D341Med (cell line): Measurements from ENCODE around the gene LLPH.

ENCODE experiments used
- DNase-seq: peaks from one replicate; pipeline ENCODE4 v3.0.0; 2012; ENCODE audit warnings: low spot score

LLPH gene

DNA sequence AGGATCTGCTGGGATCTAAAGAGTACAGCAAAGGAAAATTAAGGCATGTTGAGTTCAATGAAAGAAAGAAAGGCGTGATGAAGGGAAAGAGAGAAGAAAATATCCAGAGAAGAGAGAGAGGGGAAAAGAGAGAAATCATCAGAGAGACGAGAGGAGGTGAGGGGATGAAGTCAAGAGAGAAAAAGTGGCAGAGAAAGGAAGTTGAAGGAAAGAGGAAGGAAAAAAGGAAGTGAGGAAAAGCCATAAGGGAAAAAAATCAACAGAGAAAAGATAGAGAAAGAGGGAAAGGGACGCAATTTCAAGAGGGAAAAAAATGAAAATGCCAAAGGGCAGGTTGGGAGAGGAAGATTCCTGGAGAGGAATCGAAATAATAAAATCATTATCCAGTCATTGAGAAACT is 40.4 kb downstream of the LLPH start:
- no peak for DNase-seq

DNA sequence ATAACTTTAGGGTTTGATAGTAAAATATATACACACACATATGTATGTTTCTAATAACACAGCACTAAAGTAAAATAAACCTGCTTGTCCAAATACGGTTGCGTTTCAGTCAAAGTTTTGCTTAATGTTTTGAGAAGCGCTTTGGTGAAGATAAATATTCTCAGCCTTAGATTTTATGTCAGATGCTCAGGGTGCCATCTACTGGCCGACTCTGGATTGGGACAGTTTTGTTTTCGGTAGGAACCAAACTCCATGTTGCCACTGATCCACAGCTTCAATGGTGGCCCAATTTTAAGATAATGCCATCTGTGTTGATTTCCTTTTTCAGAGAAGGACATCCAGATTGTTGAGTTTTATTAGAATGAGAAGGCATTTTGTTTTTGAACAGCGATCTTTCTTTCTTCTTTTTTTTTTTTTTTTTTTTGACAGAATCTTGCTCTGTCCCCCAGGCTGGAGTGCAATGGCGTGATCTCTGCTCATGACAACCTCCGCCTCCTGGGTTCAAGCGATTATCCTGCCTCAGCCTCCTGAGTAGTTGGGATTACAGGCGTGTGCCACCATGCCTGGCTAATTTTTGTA is 43.1 kb downstream of the LLPH start:
- DNase-seq, result peak; percentile 66

DNA sequence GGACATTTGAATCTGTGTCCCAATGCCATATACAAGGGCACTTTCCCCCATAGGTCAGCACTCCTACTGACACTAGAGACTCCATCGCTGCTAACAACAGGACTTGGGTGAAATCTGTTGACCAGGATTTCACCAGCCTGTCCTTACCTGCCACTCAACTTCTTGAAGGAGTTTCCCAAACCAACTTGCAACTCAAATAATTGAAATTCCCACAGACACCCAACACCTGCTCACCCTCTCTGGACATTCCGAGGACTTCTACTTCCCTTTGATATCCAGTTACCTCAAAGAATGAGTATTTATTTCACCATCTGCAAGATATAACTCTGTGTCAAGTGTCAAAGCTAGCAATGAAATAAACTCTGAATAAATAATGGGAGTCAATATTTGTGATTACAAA is 44.6 kb downstream of the LLPH start:
- no peak for DNase-seq

DNA sequence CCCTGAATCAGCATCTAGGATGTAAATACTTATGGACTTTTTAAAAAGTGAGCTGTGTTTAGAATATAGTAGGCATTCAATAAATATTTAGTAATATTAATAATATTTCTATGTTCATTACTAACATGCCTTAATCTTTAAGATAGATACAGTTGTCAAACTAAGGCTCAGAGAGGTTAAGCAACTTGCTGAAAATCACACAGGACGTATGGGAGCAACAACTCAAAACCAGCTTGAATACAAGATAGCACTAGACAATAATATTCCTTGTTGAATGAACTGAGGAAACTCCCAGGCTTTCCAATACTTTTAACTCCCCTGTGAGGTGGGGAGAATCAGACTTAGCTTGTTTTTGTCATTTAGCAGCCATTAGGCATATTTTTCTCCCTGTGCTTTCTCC is 45.3 kb downstream of the LLPH start:
- DNase-seq, result no peak

DNA sequence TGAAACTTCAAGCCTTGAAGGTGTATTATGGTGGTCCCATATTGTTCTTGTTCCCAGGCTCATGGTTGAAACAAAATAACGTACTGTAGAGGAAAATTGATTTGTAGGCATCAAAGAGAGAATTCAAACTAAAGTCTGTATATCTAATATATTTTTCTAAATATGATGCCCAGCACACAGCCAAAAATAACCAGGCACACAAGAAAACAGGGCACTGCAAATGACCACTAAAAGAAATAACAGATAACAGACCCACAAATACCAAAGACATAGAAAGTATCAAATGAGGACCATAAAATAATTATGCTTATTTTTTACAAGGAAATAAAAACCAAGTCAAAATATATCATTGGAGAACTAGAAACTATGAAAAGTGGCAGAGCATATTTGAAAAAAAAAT is 46.8 kb downstream of the LLPH start:
- DNase-seq, result no peak

DNA sequence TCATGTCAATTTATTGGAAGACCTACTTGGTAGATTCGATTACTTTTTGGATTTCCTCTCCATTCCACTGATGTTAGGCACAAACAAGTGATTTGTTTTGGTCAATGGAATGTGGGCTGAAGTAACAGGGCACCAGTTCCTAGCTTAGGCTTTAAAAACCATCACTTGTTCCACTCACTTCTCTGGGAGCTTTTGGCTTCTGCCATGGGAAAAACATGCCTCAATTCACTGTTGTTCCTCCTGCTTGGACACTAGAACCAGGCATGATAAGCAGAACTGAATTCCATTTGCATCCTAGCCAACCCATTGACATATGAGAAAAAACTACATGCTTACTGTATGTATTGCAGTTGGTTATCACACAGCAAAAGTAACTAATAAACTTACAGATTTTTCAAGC is 47.8 kb downstream of the LLPH start:
- no peak for DNase-seq

DNA sequence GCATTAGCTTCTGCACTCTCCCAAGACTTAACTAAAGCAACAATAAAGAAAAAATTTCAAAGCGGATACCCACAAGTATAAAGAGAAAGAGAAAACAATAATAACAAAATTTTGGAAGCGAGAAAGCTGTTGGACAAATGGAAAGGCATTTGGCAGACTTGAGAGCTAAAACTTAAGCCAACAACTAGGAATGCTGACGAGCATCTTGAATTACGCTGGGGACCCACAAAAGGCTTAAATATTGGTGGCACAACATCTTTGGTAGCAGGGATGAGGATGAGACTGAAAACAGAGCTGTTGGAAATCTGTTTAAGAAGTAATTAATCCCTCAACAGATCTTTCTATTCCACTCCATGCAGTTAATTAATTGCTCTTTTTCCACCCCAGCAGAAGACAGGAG is 49.8 kb downstream of the LLPH start:
- DNase-seq, result no peak

DNA sequence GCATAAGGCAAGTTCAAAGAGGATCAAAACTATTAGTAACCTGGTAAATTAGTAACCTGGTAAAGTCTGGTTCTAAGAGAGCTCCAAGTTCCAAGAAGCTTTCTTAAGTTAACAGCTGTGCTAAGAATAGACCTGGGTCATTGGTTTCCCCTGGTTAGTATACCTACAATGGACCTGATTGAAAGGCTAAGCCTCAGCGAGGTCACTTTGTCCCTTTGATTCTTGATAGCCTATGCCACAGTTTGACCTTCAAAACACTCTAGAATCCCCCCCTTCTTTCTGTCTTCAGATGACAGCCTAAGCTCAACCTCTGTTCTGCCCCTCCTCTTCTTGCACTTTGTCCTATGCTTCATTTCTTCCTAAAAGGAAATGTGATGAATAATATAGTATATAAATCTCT is 53.0 kb downstream of the LLPH start:
- no peak for DNase-seq

DNA sequence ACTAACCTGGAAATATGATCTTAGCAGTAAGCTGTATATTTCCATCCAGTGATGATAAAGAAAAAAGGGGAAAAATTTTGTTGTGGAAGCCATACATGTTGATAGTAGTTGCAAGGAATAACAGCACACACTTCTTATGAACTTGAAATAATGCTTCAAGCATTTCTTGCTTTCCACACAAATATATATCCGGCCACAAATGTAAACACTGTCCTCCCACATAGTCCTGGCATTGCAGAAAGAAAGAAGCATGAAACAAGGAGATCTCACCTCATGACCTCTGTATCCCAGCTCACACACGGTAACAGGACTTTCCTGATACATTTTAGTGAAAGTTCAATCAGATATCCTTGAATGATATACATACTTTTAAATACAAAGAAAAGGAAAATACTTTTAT is 56.0 kb downstream of the LLPH start:
- no peak for DNase-seq

DNA sequence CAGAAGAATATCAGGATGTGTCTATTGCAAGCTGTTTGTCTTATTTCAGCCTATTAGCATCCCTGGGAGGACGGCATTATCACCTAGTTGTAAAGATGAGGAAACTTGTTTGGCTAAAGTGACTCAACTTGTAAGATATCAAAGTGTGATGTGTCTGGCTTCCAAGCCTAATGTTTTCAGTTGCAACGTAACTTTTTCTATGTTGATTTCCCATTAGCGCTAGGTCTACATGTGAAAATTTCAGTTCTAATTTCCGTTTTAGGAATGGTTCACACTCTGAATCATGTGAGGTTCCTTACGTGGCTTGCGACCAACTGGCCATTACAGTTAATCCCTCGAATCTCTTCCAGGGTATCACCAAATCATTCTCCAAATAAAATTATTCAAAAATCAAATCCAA is 58.0 kb downstream of the LLPH start:
- DNase-seq, result no peak

DNA sequence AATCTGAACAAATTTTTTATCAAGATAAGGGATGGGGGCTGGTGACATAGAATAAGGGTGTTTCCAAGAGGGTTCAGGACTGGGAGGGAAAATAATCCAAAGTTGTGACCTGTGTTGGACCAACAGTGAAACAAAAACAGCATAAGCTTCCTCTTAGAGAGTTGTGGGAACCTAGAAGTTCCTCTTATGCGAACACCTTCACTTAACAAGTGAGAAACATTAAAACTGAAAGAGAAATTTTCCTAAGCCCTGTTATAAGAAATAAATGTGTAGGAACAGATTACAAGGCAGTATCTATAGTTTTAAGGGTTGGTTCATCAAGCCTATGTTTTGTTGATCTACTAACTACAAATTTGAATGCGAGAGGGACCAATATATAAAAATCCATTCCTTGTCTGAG is 58.4 kb downstream of the LLPH start:
- DNase-seq, result no peak

DNA sequence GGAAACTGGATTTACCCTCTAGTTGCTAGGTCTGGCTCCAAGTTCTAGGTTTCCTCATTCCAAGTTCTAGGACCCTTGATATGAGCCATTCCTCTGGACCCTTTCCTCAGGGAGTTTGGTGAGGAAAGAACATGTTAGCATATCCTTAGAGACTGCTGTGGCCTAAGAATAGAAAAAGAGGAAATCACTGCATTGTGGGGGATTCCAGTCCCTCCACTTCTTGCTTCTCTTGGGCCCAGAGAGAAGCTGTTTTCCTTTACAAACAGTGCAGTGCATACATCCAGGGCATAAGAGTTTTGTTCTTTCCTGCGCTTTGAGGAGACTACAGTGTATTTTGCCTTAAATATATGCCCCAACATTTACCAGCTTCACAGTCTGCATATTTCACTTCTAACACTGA is 59.0 kb downstream of the LLPH start:
- DNase-seq, result no peak

DNA sequence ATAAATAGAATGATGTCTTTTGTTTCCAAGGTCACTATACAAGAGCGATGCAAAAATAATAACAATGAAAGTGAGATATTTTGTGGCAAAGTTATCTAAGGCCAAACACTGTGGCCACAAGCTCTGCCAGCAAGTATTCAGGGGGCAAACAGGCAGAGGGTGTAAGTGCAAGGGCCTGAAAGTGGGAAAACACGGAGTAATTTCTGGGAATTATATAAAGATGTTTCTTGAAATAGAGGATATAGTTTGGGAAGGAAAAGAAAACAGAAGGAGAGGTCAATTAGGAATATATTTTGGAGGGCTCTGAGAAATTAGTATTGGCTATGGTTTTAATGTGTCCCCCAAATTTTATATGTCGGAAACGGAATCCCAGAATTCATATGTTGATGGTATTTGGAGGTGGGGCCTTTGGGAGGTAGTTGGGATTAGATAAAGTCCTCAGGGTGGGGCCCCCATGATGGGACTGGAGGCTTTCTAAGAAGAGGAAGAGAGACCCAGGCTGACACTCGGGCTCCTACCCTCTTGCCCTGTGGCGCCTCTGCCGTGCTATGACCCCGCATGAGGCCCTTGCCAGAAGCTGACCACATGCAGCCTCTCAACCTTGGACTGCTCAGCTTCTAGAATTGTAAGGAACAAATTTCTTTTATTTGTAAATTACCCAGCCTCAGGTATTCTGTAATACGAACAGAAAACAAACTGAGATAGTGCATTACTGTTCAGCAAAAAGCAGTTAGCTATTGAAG is 60.0 kb downstream of the LLPH start:
- no peak for DNase-seq

DNA sequence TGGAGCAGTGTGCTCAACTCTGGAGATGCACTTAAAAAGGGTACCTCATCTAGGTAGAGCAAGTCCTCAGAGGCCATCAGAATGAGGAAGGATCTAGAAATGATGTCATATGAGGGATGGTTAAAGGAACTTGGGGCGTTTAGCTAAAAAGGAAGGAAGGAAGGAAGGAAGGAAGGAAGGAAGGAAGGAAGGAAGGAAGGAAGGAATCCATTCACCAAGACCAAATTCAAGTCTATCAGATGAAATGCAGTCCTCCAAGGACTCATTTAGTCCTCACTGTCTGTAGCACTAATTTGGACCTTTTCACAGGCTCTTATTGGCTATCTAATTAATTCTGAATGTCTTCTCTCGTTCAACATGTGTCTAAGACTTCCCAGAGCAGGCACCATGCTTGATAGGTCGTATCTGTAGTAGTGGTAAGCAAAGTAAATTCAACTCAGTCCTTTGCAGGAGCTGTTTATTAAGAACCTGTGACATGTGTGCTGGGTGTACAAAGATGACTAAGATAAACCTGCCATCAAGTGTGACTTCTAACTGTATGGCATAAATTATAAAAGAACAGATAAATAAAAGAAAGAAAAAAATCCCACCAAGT is 63.5 kb downstream of the LLPH start:
- no peak for DNase-seq
